Activated CD8-positive, alpha-beta memory T cell treated with anti-CD3 and anti-CD28 coated beads, Interleukin-2, amount 50 U/mL, for 1 hour (primary cell): ENCODE results near the gene NOD2.

Experiments used
- DNase-seq: peaks from one replicate; pipeline ENCODE4 v3.0.0-alpha.2; 2020; ENCODE audit errors: extremely low read depth

The NOD2 gene

GRCh38 chr16:50670476-50670875, 22.9 kb upstream of the NOD2 start:
- no peak for DNase-seq

- no peak for DNase-seq
Measured at GRCh38 chr16:50671644-50672260, 21.7 kb upstream of the NOD2 start.

GRCh38 chr16:50673496-50674275, 19.7 kb upstream of the NOD2 start:
- no peak for DNase-seq

- DNase-seq, result no peak
Measured at GRCh38 chr16:50674831-50675230, 18.6 kb upstream of the NOD2 start.

GRCh38 chr16:50675686-50676610, 17.5 kb upstream of the NOD2 start:
- DNase-seq, result no peak

GRCh38 chr16:50676684-50677225, 16.7 kb upstream of the NOD2 start:
- no peak for DNase-seq

- no peak for DNase-seq
Measured at GRCh38 chr16:50677351-50677750, 16.1 kb upstream of the NOD2 start.

GRCh38 chr16:50678531-50678930, 14.9 kb upstream of the NOD2 start:
- no peak for DNase-seq

- DNase-seq, result no peak
Measured at GRCh38 chr16:50679266-50679665, 14.1 kb upstream of the NOD2 start.

GRCh38 chr16:50679676-50680555, 13.5 kb upstream of the NOD2 start:
- no peak for DNase-seq

- DNase-seq, result no peak
Measured at GRCh38 chr16:50680556-50680893, 12.9 kb upstream of the NOD2 start.

- DNase-seq, result no peak
Measured at GRCh38 chr16:50681021-50681885, 12.2 kb upstream of the NOD2 start, which contains the start of gene SNX20. Gene SNX20, minus strand, starts transcription at chr16:50681312. Its CDS starts 3,786 bp downstream, at chr16:50677526.

GRCh38 chr16:50683689-50684374, 9.6 kb upstream of the NOD2 start:
- DNase-seq, result no peak

- no peak for DNase-seq
Measured at GRCh38 chr16:50684823-50685461, 8.5 kb upstream of the NOD2 start.

GRCh38 chr16:50685462-50686063, 7.8 kb upstream of the NOD2 start:
- no peak for DNase-seq

- DNase-seq, result no peak
Measured at GRCh38 chr16:50688083-50688482, 5.3 kb upstream of the NOD2 start.

GRCh38 chr16:50688867-50689266, 4.5 kb upstream of the NOD2 start:
- no peak for DNase-seq

GRCh38 chr16:50690177-50690576, 3.2 kb upstream of the NOD2 start:
- no peak for DNase-seq

- DNase-seq, result no peak
Measured at GRCh38 chr16:50692644-50692998, 785 bp upstream of the NOD2 start.
